GM19324 (cell line): ENCODE results near the gene TAAR8.
A peak's percentile ranks its signal among the peaks of the same experiment; 100 is the strongest.
"Not testable (repeated sequence)": the region's sequence is repeated elsewhere in the genome, so short reads cannot be mapped to it uniquely, and the experiment has no call there.

Experiments used
- ATAC-seq: cut with Tn5 transposase; IDR thresholded peaks from one replicate; pipeline ENCODE4 v1.9.1; 2021; ENCODE audit warnings: mild to moderate bottlenecking, moderate library complexity; ENCODE audit not compliant: unreplicated experiment, low FRiP score

TAAR8 gene

GRCh38 chr6:132537977-132538376 is 14.5 kb upstream of the TAAR8 start, which contains the start of gene TAAR9:
TAAR9 (plus strand) TSS chr6:132538277; CDS start chr6:132538290, 13 bp downstream.
- ATAC-seq: no peak

GRCh38 chr6:132544826-132545225 is 7.6 kb upstream of the TAAR8 start:
- no peak for ATAC-seq

GRCh38 chr6:132548746-132549463 is 3.6 kb upstream of the TAAR8 start:
- ATAC-seq: no peak

DNA sequence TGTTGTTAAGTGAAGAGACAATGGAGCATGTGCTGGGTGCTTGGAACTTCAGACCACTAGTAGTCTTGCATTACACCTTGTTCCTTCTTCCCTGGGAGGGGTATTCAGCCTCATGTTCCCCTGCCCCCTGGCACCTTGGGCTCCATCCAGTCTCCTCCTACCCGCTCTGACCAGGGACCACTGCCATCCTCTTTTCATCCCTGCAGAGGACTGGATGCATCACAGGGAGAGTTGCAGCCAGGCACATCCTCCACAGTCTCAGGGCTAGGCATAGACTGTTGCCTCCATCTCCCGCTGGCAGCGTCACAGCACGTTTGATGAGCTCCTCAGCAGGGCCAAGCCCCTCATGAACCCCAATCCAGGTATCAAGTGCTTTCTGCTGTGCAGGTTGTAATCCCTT is 1.3 kb upstream of the TAAR8 start:
- ATAC-seq: no peak

DNA sequence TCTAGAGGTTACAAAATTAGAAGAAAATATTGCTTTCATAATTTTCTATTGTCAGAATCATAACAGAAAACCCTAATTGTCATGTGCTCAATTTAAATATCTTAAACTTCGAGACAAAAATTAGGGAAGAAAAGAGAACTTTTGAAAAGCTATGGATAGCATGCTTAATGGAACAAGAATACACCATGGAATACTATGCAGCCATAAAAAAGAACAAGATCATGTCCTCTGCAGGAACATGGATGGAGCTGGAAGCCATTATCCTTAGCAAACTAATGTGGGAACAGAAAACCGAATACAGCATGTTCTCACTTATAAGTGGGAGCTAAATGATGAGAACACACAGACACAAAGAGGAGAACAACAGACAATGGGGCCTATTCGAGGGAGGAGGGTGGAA is 7.6 kb downstream of the TAAR8 start:
- ATAC-seq: not testable (repeated sequence)

DNA sequence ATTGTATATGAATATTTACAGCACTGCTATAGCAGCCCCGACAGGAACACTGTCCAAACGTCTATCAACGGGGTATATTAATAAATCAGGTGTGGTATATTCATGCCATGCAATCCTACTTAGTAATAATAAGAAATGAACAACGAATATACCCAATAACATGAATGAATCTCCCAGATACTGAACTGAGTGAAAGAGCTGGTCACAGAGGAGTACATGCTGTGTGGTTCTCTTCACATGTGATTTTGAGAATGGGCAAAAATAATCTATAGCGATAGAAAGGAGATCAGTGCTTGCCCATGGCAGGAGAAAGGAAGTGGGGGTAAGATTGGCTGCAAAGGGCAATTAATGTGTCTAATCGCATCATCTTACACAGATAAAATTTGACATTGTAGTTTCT is 13.9 kb downstream of the TAAR8 start:
- ATAC-seq: no peak

GRCh38 chr6:132567566-132567965 is 15.1 kb downstream of the TAAR8 start:
- ATAC-seq: no peak

DNA sequence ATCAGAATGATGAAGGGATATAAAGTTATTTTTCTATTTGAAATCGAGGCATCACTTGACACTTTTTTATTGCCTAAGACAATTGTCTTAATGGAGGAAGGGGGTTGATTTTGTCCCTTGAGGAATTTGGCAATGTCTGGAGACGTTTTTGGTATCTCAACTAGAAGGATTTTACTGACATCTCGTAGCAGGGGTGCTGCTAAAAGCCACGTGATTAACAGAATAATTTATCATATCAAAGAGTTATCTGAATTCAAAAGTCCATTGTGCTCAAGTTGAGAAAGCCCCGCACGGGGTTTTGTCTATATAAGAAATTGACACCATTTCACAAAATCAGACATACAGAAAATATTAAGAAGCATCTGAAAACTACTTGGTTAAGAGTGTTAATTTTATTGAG is 16.1 kb downstream of the TAAR8 start:
- ATAC-seq: no peak

DNA sequence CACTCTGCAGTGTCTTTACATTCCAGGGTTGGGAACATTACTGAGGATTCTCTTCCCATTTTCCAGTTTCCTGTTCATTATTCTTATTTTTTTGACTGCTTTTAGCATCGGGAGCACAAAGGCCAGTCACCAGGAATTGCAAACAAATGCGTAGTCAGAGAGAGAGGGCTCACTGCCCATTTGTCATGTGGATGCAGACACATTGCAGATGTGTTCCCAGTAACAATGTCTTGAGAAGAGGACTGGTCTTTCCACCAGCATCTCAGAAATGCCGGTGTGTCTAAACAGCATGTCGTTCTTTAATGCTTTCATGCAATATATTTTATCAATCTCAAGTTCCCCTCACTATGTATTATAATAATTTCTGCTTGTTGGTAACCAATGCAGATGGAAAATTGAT is 16.7 kb downstream of the TAAR8 start:
- ATAC-seq: no peak

- no peak for ATAC-seq
Observed at GRCh38 chr6:132570221-132570777, 17.8 kb downstream of the TAAR8 start, which contains the start of gene TAAR6. TAAR6 (plus strand) TSS chr6:132570322; CDS start chr6:132570322, 0 bp downstream.

- no peak for ATAC-seq
Observed at GRCh38 chr6:132571774-132572173, 19.3 kb downstream of the TAAR8 start.

DNA sequence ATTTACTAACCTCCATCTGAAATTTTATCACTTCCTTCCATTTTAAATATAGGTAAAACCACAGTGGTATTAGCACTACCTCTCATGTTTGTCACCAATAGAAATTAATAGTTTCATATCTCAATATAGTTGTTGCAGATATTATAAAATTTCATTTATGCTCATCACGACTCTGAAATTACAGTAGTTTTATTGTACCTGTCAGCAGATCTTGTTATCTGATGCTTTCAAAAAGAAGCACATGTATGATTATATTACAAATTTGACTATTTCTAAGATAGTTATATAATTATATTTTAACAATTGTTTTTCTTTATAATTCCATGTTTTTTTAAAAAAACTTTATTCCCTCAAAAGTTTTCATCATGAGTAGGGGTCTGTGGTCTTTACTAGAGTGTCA is 32.2 kb downstream of the TAAR8 start:
- no peak for ATAC-seq

GRCh38 chr6:132587424-132587823 is 35.0 kb downstream of the TAAR8 start:
- no peak for ATAC-seq

DNA sequence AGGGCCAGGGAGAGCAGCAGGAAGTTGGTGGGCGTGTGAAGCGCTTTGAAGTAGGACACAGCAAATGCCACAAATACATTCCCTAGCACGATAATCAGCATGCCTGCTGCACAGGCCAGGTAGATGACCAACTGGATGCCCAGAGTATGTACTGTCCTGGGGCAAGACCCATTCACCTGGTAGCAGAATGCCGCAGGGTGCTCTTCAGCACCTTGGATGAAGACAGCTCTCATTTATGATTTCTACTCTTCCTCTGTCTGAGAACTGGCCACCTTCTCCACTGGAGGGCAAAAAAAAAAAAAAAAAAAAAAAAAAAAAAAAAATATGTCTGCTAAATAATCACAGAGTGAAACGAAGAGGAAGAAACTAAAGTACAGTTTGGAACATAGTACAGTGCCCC is 37.0 kb downstream of the TAAR8 start, which contains the start of gene TAAR5:
TAAR5 (minus strand) TSS at position 288 of the 400 bp plus-strand sequence; CDS start at position 233, 55 bp downstream.
- ATAC-seq: no peak

- ATAC-seq: no peak
Observed at GRCh38 chr6:132590362-132590761, 37.9 kb downstream of the TAAR8 start.

DNA sequence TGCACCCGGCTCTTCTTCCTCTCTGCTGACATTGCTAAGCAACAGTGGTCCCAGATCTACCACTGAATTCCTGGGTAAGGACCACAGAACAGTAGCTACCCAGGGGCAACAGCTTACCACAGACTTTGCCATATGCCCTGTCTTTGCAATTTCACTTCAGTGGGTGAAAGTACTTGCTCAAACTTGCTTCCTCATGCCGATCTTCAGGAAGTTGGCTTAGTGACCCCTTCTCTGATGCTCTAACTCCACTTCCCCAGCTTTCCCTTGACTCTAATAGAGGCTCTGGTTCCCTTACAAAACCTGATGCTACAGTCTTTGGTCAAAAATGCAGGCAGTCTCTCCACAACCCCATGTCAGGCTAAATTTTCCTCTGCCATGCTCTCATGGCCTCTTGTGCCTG is 40.4 kb downstream of the TAAR8 start:
- ATAC-seq: no peak

DNA sequence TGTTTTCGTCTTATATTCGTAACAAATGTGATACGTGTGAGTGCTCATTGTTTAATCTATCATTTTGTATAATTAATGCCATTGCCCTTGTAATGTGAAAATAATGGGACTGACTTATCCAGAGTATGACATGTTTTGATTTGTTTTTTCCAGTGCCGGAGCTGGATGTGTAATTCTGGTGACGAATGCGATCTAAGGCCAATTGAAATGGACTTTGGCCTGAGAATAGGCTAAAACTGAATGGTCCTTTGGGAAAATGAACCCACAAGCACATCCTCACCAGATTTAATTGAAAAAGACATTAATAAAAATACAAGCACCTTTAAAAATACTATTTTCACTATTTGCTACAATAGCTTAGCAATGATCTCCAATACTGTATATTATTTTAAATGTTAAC is 43.7 kb downstream of the TAAR8 start:
- ATAC-seq: no peak

- ATAC-seq: peak; percentile 78
Observed at GRCh38 chr6:132598473-132598872, 46.0 kb downstream of the TAAR8 start.

DNA sequence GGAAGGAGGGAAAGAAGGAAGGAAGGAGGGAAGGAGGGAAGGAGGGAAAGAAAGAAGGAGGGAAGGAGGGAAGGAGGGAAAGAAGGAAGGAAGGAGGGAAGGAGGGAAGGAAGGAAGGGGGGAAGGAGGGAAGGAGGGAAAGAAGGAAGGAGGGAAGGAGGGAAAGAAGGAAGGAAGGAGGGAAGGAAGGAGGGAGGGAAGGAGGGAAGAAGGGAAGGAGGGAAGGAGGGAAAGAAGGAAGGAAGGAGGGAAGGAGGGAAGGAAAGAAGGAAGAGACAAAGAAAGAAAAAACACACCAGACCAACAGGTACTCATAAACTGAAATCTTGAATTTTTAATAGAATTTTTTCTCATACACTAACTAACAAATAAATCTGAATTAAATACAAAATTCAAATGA is 48.4 kb downstream of the TAAR8 start:
- not testable (repeated sequence) for ATAC-seq
